NT2/D1 (cell line): ENCODE results near the gene CAMSAP2.

Source experiments
- DNase-seq: peaks from one replicate; pipeline ENCODE4 v3.0.0-alpha.2; 2011; ENCODE audit warnings: low read depth, low spot score
- H3K27me3 ChIP-seq: 2 replicates; pipeline ENCODE4 v1.6.0; 2011; ENCODE audit warnings: mild to moderate bottlenecking; ENCODE audit not compliant: insufficient read length, insufficient read depth
- H3K36me3 ChIP-seq: 2 replicates; pipeline ENCODE4 v1.6.1; 2011; ENCODE audit warnings: mild to moderate bottlenecking, low read length, mixed read lengths; ENCODE audit not compliant: insufficient read depth, insufficient read length
- H3K4me1 ChIP-seq: 2 replicates; pipeline ENCODE4 v1.5.1; 2011; ENCODE audit not compliant: insufficient read depth, insufficient read length
- H3K4me3 ChIP-seq: 2 replicates; pipeline ENCODE4 v1.5.1; 2011; ENCODE audit warnings: low read depth; ENCODE audit not compliant: insufficient read length
- H3K9ac ChIP-seq: 2 replicates; pipeline ENCODE4 v1.6.0; 2011; ENCODE audit warnings: low read depth; ENCODE audit not compliant: insufficient read length
- H3K9me3 ChIP-seq: 2 replicates; pipeline ENCODE4 v1.5.1; 2011; ENCODE audit warnings: mild to moderate bottlenecking, low read length; ENCODE audit not compliant: insufficient read depth
- SUZ12 ChIP-seq: IDR thresholded peaks from 2 replicates; pipeline ENCODE4 v1.6.1; 2011; ENCODE audit not compliant: insufficient read length, insufficient read depth; ENCODE audit errors: extremely low read depth
- YY1 ChIP-seq: IDR thresholded peaks from 2 replicates; pipeline ENCODE4 v1.6.1; 2011; ENCODE audit not compliant: insufficient read length, insufficient read depth
- ZNF274 ChIP-seq: IDR thresholded peaks from 2 replicates; pipeline ENCODE4 v1.6.1; 2011; ENCODE audit warnings: mild to moderate bottlenecking, low read depth, low read length

The CAMSAP2 gene

GRCh38 chr1:200909071-200909470 is 170.4 kb downstream of the CAMSAP2 start:
- Histone ChIP-seq H3K9me3 (no peaks in the 10 kb centered on the region), H3K4me3 (no peak overlapping the region), H3K36me3 (peaks cover 92% of the 10 kb centered on the region), H3K4me1 (no peaks in the 10 kb centered on the region), H3K9ac (no peak overlapping the region), H3K27me3 (no peaks in the 10 kb centered on the region)
- no peak for DNase-seq
- TF ChIP-seq YY1 (no peak), ZNF274 (no peak), SUZ12 (no peak)

- Histone ChIP-seq H3K9me3 (no peaks in the 10 kb centered on the region), H3K36me3 (peaks cover 85% of the 10 kb centered on the region), H3K27me3 (no peaks in the 10 kb centered on the region), H3K9ac (no peak overlapping the region), H3K4me1 (no peaks in the 10 kb centered on the region), H3K4me3 (no peak overlapping the region)
- no peak for DNase-seq
- no peak for TF ChIP-seq SUZ12
- no peak for TF ChIP-seq ZNF274
- TF ChIP-seq YY1 = no peak
These were observed 171.1 kb downstream of the CAMSAP2 start for GRCh38 chr1:200909757-200910239.
